Mucosa of stomach (tissue), 1 donor: ENCODE data around the gene MLH3.
"Not testable (repeated sequence)": the region's sequence is repeated elsewhere in the genome, so short reads cannot be mapped to it uniquely, and the experiment has no call there.

Source experiments
- H3K27me3 ChIP-seq: one replicate; pipeline ENCODE4 v1.7.0; 2013; ENCODE audit warnings: mild to moderate bottlenecking, low read length; ENCODE audit not compliant: control insufficient read depth, insufficient read depth
- H3K36me3 ChIP-seq: one replicate; pipeline ENCODE4 v1.7.0; 2013; ENCODE audit warnings: low read length; ENCODE audit not compliant: control insufficient read depth, insufficient read depth
- H3K4me1 ChIP-seq: one replicate; pipeline ENCODE4 v1.7.0; 2013; ENCODE audit warnings: mild to moderate bottlenecking, low read length; ENCODE audit not compliant: control insufficient read depth, insufficient read depth
- H3K4me3 ChIP-seq: one replicate; pipeline ENCODE4 v1.7.0; 2013; ENCODE audit warnings: low read length
- H3K9ac ChIP-seq: one replicate; pipeline ENCODE4 v1.7.0; 2013; ENCODE audit warnings: mild to moderate bottlenecking, low read length, moderate library complexity
- H3K9me3 ChIP-seq: one replicate; pipeline ENCODE4 v1.7.0; 2013; ENCODE audit warnings: mild to moderate bottlenecking, low read length, moderate library complexity; ENCODE audit not compliant: control insufficient read depth
- donor health status: Pancreatic carcinoma.

Gene MLH3

DNA sequence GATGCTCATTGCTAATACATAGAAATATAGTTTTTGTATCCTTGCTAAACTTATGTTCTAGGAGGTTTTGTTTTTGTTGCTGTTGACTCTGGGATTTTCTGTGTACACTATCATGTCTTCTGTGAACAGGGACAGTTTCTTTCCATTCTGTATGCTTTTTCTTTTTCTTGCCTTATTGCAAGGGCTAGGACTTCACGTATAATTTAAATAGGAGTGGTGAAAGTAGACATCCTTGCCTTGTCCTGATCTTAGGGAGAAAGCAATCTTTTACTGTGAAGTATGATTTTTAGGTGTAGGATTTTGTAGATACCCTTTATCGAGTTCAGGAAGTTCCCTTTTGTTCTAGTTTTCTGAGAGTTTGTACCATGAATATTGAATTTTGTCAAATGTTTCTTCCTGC lies 50.0 kb downstream of the MLH3 start:
- H3K4me3 ChIP-seq, result no peak overlapping the region
- H3K9me3 ChIP-seq, result no peaks in the 10 kb centered on the region
- no peaks in the 10 kb centered on the region for H3K27me3 ChIP-seq
- H3K36me3 ChIP-seq, result no peaks in the 10 kb centered on the region
- no peak overlapping the region for H3K9ac ChIP-seq
- peaks cover 18% of the 10 kb centered on the region for H3K4me1 ChIP-seq

DNA sequence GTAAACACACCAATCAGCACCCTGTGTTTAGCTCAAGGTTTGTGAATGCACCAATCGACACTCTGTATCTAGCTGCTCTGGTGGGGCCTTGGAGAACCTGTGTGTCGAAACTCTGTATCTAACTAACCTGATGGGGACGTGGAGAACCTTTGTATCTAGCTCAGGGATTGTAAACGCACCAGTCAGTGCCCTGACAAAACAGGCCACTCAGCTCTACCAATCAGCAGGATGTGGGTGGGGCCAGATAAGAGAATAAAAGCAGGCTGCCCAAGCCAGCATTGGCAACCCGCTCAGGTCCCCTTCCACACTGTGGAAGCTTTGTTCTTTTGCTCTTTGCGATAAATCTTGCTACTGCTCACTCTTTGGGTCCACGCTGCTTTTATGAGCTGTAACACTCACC lies 55.5 kb downstream of the MLH3 start:
- H3K27me3 ChIP-seq, H3K4me3 ChIP-seq, H3K4me1 ChIP-seq, H3K36me3 ChIP-seq, H3K9me3 ChIP-seq, H3K9ac ChIP-seq: not testable (repeated sequence)

DNA sequence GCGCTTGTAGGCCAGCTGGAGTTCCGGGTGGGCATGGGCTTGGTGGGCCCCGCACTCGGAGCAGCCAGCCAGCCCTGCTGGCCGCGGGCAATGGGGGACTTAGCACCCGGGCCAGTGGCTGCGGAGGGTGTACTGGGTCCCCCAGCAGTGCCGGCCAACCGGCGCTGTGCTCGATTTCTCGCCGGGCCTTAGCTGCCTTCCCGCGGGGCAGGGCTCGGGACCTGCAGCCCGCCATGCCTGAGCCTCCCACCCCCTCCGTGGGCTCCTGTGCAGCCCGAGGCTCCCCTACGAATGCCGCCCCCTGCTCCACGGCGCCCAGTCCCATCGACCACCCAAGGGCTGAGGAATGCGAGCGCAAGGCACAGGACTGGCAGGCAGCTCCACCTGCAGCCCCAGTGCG lies 57.1 kb downstream of the MLH3 start:
- H3K9me3 ChIP-seq, H3K9ac ChIP-seq, H3K27me3 ChIP-seq, H3K4me3 ChIP-seq, H3K4me1 ChIP-seq, H3K36me3 ChIP-seq: not testable (repeated sequence)

DNA sequence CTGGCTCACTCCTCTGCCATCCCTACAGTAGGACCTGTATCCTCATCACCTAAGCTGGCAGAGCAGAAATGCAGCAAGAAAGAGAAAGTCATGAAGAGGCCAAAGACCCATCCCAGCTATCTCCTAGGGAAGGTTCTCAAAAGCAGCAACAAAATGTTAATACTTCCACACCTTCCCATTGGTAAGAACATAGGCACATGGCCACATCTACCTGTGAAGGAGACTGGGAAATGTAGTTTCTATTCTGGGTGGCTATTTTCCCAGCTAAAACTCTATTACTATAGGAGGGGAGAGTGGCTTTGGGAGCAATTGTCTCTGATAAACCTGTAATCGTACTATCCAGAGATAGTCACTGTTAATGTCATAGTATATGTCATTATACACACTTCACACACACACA lies 62.3 kb downstream of the MLH3 start:
- Histone ChIP-seq H3K36me3 (no peaks in the 10 kb centered on the region), H3K4me3 (no peak overlapping the region), H3K27me3 (no peaks in the 10 kb centered on the region), H3K9me3 (no peaks in the 10 kb centered on the region), H3K9ac (no peak overlapping the region), H3K4me1 (no peaks in the 10 kb centered on the region)

DNA sequence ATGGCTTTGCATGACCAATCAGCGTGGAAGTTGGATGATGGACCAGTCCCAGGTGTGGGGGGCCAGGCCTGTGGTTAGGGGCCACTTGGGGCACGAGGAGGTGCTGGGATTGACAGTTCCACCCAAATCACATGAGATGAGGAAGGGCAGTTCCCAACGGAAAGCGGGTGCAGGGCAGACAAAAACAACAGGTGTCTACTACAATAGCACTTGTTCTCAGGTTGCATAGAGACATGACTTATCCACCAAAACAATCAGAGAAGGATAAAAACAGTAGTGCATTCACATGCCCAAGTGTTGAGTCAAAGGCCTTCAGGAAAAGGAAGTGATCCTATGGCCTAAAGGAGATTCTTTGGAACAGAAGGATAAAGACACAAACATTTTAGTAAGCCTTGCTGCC lies 63.1 kb downstream of the MLH3 start:
- H3K9me3 ChIP-seq, result no peaks in the 10 kb centered on the region
- H3K27me3 ChIP-seq, result no peaks in the 10 kb centered on the region
- no peaks in the 10 kb centered on the region for H3K36me3 ChIP-seq
- H3K4me3 ChIP-seq, result no peak overlapping the region
- H3K4me1 ChIP-seq, result no peaks in the 10 kb centered on the region
- no peak overlapping the region for H3K9ac ChIP-seq

DNA sequence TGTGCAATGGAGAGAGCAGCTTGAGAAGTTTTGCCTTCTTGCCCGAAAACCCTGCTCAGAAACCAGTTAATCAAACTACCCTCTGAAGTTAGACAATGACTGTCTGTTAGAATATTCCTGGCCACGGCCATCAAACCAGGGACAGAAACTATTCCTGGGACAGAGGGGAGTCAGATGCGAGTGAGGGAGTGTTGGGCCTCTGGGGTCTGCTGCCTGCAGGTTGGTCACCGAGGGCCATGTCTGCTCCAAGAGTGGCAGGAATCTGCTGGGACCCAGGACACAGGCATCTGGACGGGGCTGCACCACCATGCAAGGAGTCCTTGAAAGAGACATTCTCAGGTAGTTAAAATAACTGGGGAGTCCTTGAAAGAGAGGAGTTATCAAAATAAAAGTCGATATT lies 65.5 kb downstream of the MLH3 start:
- H3K9me3 ChIP-seq, result no peaks in the 10 kb centered on the region
- H3K4me3 ChIP-seq, result no peak overlapping the region
- peaks cover 4% of the 10 kb centered on the region for H3K4me1 ChIP-seq
- H3K36me3 ChIP-seq, result no peaks in the 10 kb centered on the region
- H3K27me3 ChIP-seq, result no peaks in the 10 kb centered on the region
- H3K9ac ChIP-seq, result no peak overlapping the region

DNA sequence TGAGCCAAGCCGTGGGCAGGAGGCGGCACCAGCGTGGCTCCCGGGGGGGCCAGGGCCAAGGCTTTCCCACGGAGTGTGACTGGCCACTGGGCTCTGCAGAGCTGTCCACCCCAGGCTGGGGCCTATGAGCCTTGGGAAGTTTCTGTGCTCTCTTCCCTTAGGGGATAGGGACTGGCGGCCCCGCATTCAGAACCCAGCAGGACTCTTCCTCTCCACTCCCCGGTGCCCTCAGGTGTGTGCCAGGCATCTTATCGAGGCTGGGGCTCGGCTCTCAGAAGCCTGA lies 66.3 kb downstream of the MLH3 start:
- Histone ChIP-seq H3K4me3 (no peak overlapping the region), H3K9me3 (no peaks in the 10 kb centered on the region), H3K4me1 (peaks cover 4% of the 10 kb centered on the region), H3K36me3 (no peaks in the 10 kb centered on the region), H3K27me3 (no peaks in the 10 kb centered on the region), H3K9ac (no peak overlapping the region)

DNA sequence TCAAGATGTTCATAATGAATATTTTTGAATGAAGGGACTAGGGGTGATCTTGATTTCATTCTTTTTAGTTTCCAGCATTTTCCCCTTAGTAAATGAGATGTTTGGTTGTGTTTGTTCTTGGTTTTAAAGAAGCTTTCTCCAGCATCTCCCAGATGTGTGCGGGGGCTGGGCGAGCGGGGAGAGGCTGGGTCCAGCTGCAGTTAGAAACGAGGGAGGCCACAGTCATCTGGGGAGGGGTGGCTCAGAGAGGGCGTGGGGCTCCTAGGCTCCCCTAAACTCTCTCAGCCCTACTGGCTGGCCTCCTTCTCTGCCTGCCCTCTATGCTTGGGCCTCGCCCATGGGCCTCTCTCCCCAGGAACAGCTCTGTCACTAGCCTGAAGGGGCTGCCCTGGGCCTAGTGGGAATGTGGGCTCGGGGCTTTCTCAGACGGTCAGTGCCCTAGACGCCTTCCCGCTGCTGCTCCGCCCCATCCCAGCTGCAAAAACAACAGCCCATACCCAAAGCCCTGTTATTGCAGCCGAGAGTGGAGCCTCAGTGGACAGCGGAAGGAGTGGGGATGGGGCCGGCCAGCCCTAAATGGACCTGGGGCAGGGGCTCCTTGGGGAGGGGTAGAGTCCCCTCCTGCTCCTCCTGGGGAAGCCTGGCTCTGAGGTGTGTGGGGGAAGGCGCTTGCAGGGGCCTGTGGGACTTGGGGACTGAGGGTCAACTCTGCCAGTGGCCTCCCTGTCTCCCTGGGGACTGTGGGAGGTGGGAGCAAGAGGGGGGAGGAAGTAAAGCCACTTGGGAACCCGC lies 66.8 kb downstream of the MLH3 start:
- Histone ChIP-seq H3K9ac (no peak overlapping the region), H3K9me3 (no peaks in the 10 kb centered on the region), H3K4me3 (no peak overlapping the region), H3K4me1 (peaks cover 4% of the 10 kb centered on the region), H3K27me3 (no peaks in the 10 kb centered on the region), H3K36me3 (no peaks in the 10 kb centered on the region)

DNA sequence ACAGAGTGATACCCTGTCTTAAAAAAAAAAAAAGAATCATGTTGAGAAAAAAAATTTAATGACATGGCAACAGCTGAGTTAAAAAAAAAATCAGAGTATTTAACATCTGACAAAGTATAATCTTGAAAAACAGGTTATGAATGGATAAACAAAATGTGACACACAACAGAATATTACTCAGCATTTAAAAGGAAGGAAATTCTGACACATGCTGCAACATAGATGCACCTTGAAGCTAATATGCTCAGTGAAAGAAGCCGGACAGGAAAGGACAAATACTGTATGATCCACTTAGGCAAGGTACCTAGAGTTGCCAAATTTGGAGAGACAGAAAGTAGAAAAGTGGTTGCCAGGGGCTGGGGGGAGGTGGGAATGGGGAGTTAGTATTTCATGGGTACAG lies 67.9 kb downstream of the MLH3 start:
- Histone ChIP-seq H3K9me3 (no peaks in the 10 kb centered on the region), H3K27me3 (no peaks in the 10 kb centered on the region), H3K9ac (no peak overlapping the region), H3K4me1 (peaks cover 4% of the 10 kb centered on the region), H3K36me3 (no peaks in the 10 kb centered on the region), H3K4me3 (no peak overlapping the region)

DNA sequence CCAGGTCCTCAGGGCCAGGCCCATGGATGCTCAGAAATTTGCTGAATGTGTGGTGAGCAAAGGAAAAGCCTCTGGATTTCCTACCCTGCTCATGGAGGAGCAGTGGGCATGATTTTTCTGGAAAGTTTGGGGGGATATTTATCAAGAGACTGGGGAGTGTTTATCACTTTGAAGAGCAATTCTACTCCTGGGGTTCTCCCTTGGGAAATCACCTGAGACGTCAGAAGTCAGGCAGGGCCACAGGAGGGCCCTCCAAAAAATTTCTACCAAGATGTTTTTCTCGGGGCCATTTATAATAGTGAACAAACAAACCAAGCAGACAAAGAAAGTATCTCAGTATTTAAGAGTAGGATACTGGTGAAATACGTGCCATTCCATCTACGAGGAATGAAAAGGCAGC lies 68.6 kb downstream of the MLH3 start:
- no peaks in the 10 kb centered on the region for H3K27me3 ChIP-seq
- H3K9me3 ChIP-seq, result no peaks in the 10 kb centered on the region
- H3K4me1 ChIP-seq, result peaks cover 4% of the 10 kb centered on the region
- no peak overlapping the region for H3K9ac ChIP-seq
- no peaks in the 10 kb centered on the region for H3K36me3 ChIP-seq
- H3K4me3 ChIP-seq, result no peak overlapping the region

DNA sequence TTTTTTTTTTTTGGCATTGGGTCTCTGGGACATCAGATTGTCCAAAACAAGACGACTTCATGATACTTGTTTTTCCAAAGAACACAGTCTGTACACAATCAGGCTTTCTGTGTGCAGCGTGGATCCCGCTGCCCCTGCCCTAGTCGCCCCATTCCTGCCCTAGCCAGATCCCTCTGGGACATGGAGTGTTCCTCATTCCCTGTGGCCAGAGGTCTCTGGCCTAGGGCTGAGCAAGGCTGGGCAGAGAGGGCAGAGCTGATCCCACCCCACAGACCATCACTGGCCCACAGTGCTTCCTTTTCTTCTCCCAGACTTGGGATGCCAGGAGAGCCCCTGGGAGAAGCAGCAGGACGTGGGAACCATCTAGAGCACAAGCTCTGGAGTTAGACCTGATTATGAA lies 69.4 kb downstream of the MLH3 start:
- Histone ChIP-seq H3K9ac (no peak overlapping the region), H3K4me1 (peaks cover 4% of the 10 kb centered on the region), H3K36me3 (no peaks in the 10 kb centered on the region), H3K4me3 (no peak overlapping the region), H3K27me3 (no peaks in the 10 kb centered on the region), H3K9me3 (no peaks in the 10 kb centered on the region)

DNA sequence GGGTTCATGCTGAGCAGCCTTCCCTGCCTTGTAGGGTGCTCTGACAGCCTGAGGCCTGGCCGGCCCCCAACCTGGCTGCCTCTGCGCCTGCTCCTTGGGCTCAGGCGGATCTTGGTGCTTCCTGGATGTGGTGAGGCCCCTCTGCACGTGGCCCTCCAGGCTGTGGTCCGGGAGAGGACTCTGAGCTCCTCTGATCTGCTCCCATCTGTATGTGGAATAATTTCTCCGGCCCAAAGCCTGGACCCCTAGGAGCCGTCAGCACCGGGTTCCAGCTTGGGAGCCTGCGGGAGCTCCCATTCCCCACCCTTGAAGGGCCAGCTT lies 69.8 kb downstream of the MLH3 start:
- Histone ChIP-seq H3K9me3 (no peaks in the 10 kb centered on the region), H3K36me3 (no peaks in the 10 kb centered on the region), H3K4me3 (no peak overlapping the region), H3K27me3 (no peaks in the 10 kb centered on the region), H3K4me1 (peaks cover 4% of the 10 kb centered on the region), H3K9ac (no peak overlapping the region)

DNA sequence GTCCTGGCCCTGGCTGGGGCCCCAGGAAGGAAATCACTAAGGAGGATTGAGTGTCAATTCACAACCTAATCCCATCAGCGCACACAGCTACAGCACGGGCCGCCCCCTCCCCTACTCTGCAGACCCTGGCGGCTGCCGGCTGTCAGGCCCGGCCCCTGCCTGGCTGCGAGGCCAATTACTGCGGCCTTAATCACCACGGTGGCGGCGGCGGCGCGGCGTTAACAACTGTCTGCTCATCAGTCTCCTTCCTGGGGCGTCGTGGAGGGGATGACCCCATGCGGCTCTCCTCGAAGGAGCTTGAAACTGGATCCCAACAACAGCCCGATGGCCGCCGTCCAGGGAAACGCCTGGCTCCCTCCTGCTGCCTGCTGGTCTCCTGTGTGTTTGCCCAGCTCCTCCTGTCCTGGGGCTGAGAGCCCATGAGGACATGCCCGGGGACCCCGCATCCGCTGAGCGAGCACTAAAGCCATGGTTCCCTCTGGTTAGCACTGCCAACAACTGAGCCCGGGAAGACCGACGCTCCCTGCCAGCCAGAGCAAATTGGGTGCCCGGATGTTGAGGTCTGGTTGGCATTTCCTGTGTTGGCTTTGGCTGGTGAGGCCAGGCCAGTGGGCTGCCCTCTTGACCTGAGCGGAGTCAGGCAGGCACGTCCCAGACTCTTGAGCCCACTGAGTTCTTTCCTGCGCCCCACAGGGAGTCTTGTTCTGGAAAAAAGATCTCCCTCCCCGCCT lies 70.4 kb downstream of the MLH3 start:
- Histone ChIP-seq H3K4me3 (no peak overlapping the region), H3K4me1 (peaks cover 4% of the 10 kb centered on the region), H3K36me3 (no peaks in the 10 kb centered on the region), H3K9ac (no peak overlapping the region), H3K27me3 (no peaks in the 10 kb centered on the region), H3K9me3 (no peaks in the 10 kb centered on the region)
